ENCODE data around the gene TRIM56. TPM values are rescaled to one million over a fixed set of nuclear protein-coding genes. Genes with fewer than 3 reads are reported as not detected.
"Not testable (repeated sequence)": the region's sequence is repeated elsewhere in the genome, so short reads cannot be mapped to it uniquely, and the experiment has no call there.

Gene TRIM56
- total and polyA plus RNA-seq, 7 experiments from 2014 or later: 5.3 to 72.3 (median 49.7) TPM

DNA sequence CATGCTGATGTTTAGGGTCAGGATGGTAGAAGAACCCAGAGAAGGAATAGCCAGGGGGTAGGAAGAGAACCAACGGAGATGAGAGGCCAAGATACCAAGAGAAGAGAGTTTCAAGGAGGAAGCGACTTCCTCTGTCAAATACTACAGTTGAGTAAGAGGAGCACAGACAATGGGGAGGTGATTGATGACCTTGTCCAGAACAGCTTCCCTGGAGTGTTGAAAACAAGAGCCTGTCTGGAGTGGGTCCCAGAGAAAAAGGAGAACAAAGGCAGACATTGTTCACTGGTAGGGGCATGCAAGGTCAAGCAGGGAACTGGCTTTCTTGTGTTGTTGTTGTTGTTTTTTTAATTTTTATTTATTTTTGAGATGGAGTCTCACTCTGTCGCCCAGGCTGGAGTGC lies 9.6 kb upstream of the TRIM56 start:
- Histone ChIP-seq H3K9me3 (ENCODE audit: control insufficient read depth in 2 of 3, low read length in 3 of 3) (no peaks in the 10 kb centered on the region), H3K4me3 (ENCODE audit: low read length) (no peak overlapping the region), H3K36me3 (ENCODE audit: control insufficient read depth in 2 of 3, insufficient read depth in 3 of 3, low read length in 3 of 3) (no peaks in the 10 kb centered on the region), H3K4me1 (ENCODE audit: control insufficient read depth in 2 of 2, insufficient read depth in 2 of 2, low read length in 2 of 2) (no peaks in the 10 kb centered on the region), H3K27ac (ENCODE audit: low read depth, low read length) (no peak overlapping the region), H3K27me3 (ENCODE audit: control insufficient read depth in 2 of 2, insufficient read depth in 2 of 2, low read length in 2 of 2) (no peaks in the 10 kb centered on the region)
- no peaks in the 10 kb centered on the region for H3K36me3 Mint-ChIP-seq
- peak overlapping the region in 1 of 10 donors; percentile 31 for H3K4me3 Mint-ChIP-seq
- no peaks in the 10 kb centered on the region for H3K9me3 Mint-ChIP-seq
- peaks cover 0 to 9% (median 6%) of the 10 kb centered on the region in 7 donors for H3K4me1 Mint-ChIP-seq
- ChIA-PET CTCF (no interaction called here), POLR2A (no interaction called here)
- peaks cover 0 to 20% (median 7%) of the 10 kb centered on the region in 5 donors for H3K27me3 Mint-ChIP-seq
- ATAC-seq: no peak
- H3K27ac Mint-ChIP-seq: peak overlapping the region in 1 of 9 donors; percentile 56
- intact Hi-C loops (cut with micrococcal nuclease): loop anchor here in 1 of 2 donors (5.0 kb wide), 2 partner anchors 108 to 178 kb away; partner anchors contain the start of genes ACHE and MUC12
- no peak for DNase-seq

DNA sequence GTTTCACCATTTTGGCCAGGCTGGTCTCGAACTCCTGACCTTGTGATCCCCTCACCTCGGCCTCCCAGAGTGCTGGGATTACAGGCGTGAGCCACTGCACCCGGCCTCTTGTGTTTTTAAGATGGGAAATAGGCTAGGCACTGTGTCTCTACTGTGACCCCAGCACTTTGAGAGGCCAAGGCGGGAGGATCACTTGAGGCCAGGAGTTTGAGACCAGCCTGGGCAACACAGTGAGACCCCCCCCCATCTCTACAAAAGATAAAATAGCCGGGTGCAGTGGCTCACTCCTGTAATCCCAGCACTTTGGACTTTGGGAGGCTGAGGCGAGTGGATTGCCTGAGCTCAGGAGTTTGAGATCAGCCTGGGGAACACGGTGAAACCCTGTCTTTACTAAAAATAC lies 9.1 kb upstream of the TRIM56 start:
- H3K27me3 ChIP-seq (ENCODE audit: control insufficient read depth in 2 of 2, insufficient read depth in 2 of 2, low read length in 2 of 2); H3K4me1 ChIP-seq (ENCODE audit: control insufficient read depth in 2 of 2, insufficient read depth in 2 of 2, low read length in 2 of 2); H3K36me3 Mint-ChIP-seq; DNase-seq; H3K27ac Mint-ChIP-seq; H3K9me3 Mint-ChIP-seq; H3K9me3 ChIP-seq (ENCODE audit: control insufficient read depth in 2 of 3, low read length in 3 of 3); H3K27ac ChIP-seq (ENCODE audit: low read depth, low read length); ATAC-seq; H3K4me3 ChIP-seq (ENCODE audit: low read length); H3K4me3 Mint-ChIP-seq; H3K36me3 ChIP-seq (ENCODE audit: control insufficient read depth in 2 of 3, insufficient read depth in 3 of 3, low read length in 3 of 3); POLR2A ChIA-PET; H3K4me1 Mint-ChIP-seq: not testable (repeated sequence)
- H3K27me3 Mint-ChIP-seq: peaks cover 0 to 21% (median 7%) of the 10 kb centered on the region in 5 donors
- CTCF ChIA-PET: interaction anchor here (0.7 to 2.1 kb wide), 2 partner anchors 9 to 17 kb away, joined by 3 to 5 read pairs; partner anchors contain the start of gene TRIM56
- intact Hi-C loops (cut with micrococcal nuclease): loop anchor here in 1 of 2 donors (5.0 kb wide), 2 partner anchors 109 to 179 kb away; partner anchors contain the start of genes ACHE and MUC12

DNA sequence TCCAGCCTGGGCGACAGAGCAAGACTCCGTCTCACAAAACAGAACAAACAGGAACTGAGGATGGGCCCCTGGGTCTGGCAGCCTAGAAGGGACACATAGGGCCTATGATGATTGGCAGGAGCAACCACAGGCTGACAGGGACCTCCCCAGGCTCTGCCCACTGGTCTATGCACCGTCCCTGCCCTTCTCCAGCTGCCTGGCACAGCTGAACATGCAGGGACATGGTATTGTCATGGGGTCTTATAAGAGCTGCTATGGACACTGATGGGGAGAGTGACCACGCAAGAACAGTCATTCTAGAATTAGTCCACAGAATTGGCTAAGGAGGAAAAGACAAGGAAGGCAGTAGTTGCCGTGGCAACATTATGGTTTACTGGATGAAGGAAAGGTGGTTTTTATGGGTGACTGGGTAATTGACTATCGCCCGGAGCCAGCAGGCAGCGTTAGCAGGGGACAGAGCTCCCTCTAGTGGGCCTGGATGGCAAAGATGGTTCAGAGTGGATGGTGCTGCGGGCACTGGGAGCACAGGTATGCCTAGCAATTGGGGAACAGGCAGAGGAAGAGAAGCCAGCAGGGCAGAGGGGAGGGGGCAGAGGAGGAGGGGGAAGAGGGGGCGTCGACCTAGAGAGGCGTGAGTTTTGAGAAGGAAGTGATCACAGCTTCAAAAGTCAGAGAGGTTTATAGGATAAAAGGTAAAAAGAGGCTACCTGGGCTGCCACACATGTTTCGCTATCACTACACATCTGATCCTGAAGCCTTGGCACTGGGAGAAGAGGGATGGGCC lies 7.8 kb upstream of the TRIM56 start:
- Mint-ChIP-seq H3K4me3 (peak overlapping the region in 1 of 10 donors; percentile 5), H3K27me3 (peaks cover 0 to 26% (median 7%) of the 10 kb centered on the region in 5 donors), H3K36me3 (no peaks in the 10 kb centered on the region), H3K4me1 (peaks cover 0 to 9% (median 6%) of the 10 kb centered on the region in 7 donors), H3K27ac (peak overlapping the region in 1 of 9 donors; percentile 4), H3K9me3 (no peaks in the 10 kb centered on the region)
- H3K27ac ChIP-seq (ENCODE audit: low read depth, low read length): no peak overlapping the region
- H3K36me3 ChIP-seq (ENCODE audit: control insufficient read depth in 2 of 3, insufficient read depth in 3 of 3, low read length in 3 of 3): no peaks in the 10 kb centered on the region
- ChIA-PET POLR2A (interaction anchor here (0.5 to 0.6 kb wide), 2 partner anchors 648 to 1735 kb away, joined by 3 to 4 read pairs; no protein-coding TSS in a partner anchor), CTCF (interaction anchor here (2.1 kb wide), 1 partner anchor 8 kb away, joined by 5 read pairs; the partner anchor contains the start of gene TRIM56)
- H3K4me1 ChIP-seq (ENCODE audit: control insufficient read depth in 2 of 2, insufficient read depth in 2 of 2, low read length in 2 of 2): no peaks in the 10 kb centered on the region
- H3K9me3 ChIP-seq (ENCODE audit: control insufficient read depth in 2 of 3, low read length in 3 of 3): no peaks in the 10 kb centered on the region
- H3K27me3 ChIP-seq (ENCODE audit: control insufficient read depth in 2 of 2, insufficient read depth in 2 of 2, low read length in 2 of 2): no peaks in the 10 kb centered on the region
- intact Hi-C loops (cut with micrococcal nuclease): loop anchor here (1.0 to 5.0 kb wide), 6 partner anchors 8 to 182 kb away; partner anchors contain the start of genes ACHE (in 2 of the 2), MUC12 (in 1 of the 2) and TRIM56 (in 1 of the 2)
- DNase-seq: peak; percentile 66 to 83 (median 78)
- ATAC-seq: peak; percentile 99
- no peak overlapping the region for H3K4me3 ChIP-seq (ENCODE audit: low read length)

DNA sequence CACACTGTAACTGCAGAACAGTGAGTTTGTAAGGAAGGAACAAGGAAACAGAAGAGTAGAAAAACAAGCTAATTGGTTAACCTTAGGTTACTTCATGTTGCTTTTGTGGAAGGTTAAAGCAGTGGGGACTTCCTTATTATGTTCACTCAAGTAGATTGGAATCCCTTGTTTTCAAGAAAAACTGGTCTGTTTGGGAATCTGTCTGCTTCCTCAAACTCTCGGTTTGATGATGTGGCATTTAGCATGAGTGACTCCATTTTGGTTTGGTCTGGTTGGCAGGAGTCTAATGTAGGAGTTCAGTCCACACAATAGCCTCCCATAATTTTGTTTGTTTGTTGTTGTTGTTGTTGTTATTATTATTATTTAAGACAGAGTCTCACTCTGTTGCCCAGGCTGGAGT lies 3.8 kb upstream of the TRIM56 start:
- H3K9me3 Mint-ChIP-seq: no peaks in the 10 kb centered on the region
- Histone ChIP-seq H3K36me3 (ENCODE audit: control insufficient read depth in 2 of 3, insufficient read depth in 3 of 3, low read length in 3 of 3) (peaks cover 0 to 5% (median 0%) of the 10 kb centered on the region in 3 experiments), H3K9me3 (ENCODE audit: control insufficient read depth in 2 of 3, low read length in 3 of 3) (no peaks in the 10 kb centered on the region), H3K27ac (ENCODE audit: low read depth, low read length) (no peak overlapping the region), H3K4me3 (ENCODE audit: low read length) (no peak overlapping the region), H3K27me3 (ENCODE audit: control insufficient read depth in 2 of 2, insufficient read depth in 2 of 2, low read length in 2 of 2) (no peaks in the 10 kb centered on the region), H3K4me1 (ENCODE audit: control insufficient read depth in 2 of 2, insufficient read depth in 2 of 2, low read length in 2 of 2) (peaks cover under 1 to 9% of the 10 kb centered on the region in 2 donors)
- intact Hi-C loops (cut with micrococcal nuclease): no loop called here
- H3K36me3 Mint-ChIP-seq: peaks cover 0 to 6% (median 0%) of the 10 kb centered on the region in 5 donors
- H3K4me3 Mint-ChIP-seq: no peak overlapping the region
- DNase-seq (no peak), ATAC-seq (no peak)
- ChIA-PET CTCF (interaction anchor here (0.6 kb wide), 1 partner anchor 1058 kb away, joined by 3 read pairs; no protein-coding TSS in a partner anchor), POLR2A (interaction anchor here (1.0 kb wide), 1 partner anchor 9 kb away, joined by 4 read pairs; no protein-coding TSS in a partner anchor)
- H3K27me3 Mint-ChIP-seq: peaks cover 0 to 13% (median 0%) of the 10 kb centered on the region in 5 donors
- H3K4me1 Mint-ChIP-seq: peaks cover 9 to 26% (median 23%) of the 10 kb centered on the region in 7 donors
- no peak overlapping the region for H3K27ac Mint-ChIP-seq

DNA sequence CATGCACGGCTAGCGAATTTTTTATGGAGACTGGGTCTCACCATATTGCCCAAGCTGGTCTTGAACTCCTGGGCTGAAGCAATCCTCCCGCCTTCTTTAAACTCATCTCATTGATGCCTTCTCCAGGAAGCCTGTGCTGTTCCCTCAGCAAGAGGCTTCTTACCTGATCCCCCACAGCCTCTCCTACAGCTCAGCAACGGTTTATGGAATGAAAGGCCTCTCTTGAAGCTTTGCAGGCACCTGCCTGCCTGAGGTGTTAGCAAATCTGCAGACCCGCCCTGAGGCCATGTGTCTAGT lies 468 bp upstream of the TRIM56 start:
- Histone ChIP-seq H3K27ac (ENCODE audit: low read depth, low read length) (peak overlapping the region; percentile 97), H3K27me3 (ENCODE audit: control insufficient read depth in 2 of 2, insufficient read depth in 2 of 2, low read length in 2 of 2) (no peaks in the 10 kb centered on the region), H3K4me3 (ENCODE audit: low read length) (peak overlapping the region; percentile 100), H3K36me3 (ENCODE audit: control insufficient read depth in 2 of 3, insufficient read depth in 3 of 3, low read length in 3 of 3) (peaks cover 0 to 34% (median 12%) of the 10 kb centered on the region in 3 experiments), H3K9me3 (ENCODE audit: control insufficient read depth in 2 of 3, low read length in 3 of 3) (no peaks in the 10 kb centered on the region), H3K4me1 (ENCODE audit: control insufficient read depth in 2 of 2, insufficient read depth in 2 of 2, low read length in 2 of 2) (peaks cover 10 to 15% of the 10 kb centered on the region in 2 donors)
- CTCF ChIA-PET: interaction anchor here (0.6 to 1.5 kb wide), 4 partner anchors 8 to 1676 kb away, joined by 3 to 8 read pairs (median 4); partner anchors contain the start of genes BUD31, PDAP1 and UFSP1
- peak overlapping the region; percentile 91 to 100 (median 98) for H3K4me3 Mint-ChIP-seq
- H3K36me3 Mint-ChIP-seq: peaks cover 0 to 14% (median 0%) of the 10 kb centered on the region in 5 donors
- H3K27me3 Mint-ChIP-seq: peaks cover 0 to 6% (median 0%) of the 10 kb centered on the region in 5 donors
- POLR2A ChIA-PET: interaction anchor here (0.7 to 2.8 kb wide), 9 partner anchors 10 to 379 kb away, joined by 3 to 13 read pairs (median 4); partner anchors contain the start of genes POP7, SRRT and UFSP1
- intact Hi-C loops (cut with micrococcal nuclease): loop anchor here (1.0 to 5.0 kb wide), 7 partner anchors 8 to 378 kb away; partner anchors contain the start of genes POP7 (in 1 of the 2), SRRT (in 1 of the 2) and ZNHIT1 (in 1 of the 2)
- peaks cover 14 to 38% (median 26%) of the 10 kb centered on the region in 7 donors for H3K4me1 Mint-ChIP-seq
- DNase-seq (no peak), ATAC-seq (no peak)
- peak overlapping the region; percentile 93 to 100 (median 99) for H3K27ac Mint-ChIP-seq
- H3K9me3 Mint-ChIP-seq: no peaks in the 10 kb centered on the region

DNA sequence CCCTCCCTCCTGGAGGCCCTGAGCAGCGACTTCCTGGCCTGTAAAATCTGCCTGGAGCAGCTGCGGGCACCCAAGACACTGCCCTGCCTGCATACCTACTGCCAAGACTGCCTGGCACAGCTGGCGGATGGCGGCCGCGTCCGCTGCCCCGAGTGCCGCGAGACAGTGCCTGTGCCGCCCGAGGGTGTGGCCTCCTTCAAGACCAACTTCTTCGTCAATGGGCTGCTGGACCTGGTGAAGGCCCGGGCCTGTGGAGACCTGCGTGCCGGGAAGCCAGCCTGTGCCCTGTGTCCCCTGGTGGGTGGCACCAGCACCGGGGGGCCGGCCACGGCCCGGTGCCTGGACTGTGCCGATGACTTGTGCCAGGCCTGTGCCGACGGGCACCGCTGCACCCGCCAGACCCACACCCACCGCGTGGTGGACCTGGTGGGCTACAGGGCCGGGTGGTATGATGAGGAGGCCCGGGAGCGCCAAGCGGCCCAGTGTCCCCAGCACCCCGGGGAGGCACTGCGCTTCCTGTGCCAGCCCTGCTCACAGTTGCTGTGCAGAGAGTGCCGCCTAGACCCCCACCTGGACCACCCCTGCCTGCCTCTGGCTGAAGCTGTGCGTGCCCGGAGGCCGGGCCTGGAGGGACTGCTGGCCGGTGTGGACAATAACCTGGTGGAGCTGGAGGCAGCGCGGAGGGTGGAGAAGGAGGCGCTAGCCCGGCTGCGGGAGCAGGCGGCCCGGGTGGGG lies 2.2 kb downstream of the TRIM56 start:
- H3K4me1 Mint-ChIP-seq: peaks cover 23 to 52% (median 35%) of the 10 kb centered on the region in 7 donors
- Histone ChIP-seq H3K27ac (ENCODE audit: low read depth, low read length) (no peak overlapping the region), H3K4me3 (ENCODE audit: low read length) (no peak overlapping the region), H3K4me1 (ENCODE audit: control insufficient read depth in 2 of 2, insufficient read depth in 2 of 2, low read length in 2 of 2) (peaks cover 10 to 15% of the 10 kb centered on the region in 2 donors), H3K27me3 (ENCODE audit: control insufficient read depth in 2 of 2, insufficient read depth in 2 of 2, low read length in 2 of 2) (no peaks in the 10 kb centered on the region), H3K36me3 (ENCODE audit: control insufficient read depth in 2 of 3, insufficient read depth in 3 of 3, low read length in 3 of 3) (peaks cover 0 to 46% (median 12%) of the 10 kb centered on the region in 3 experiments), H3K9me3 (ENCODE audit: control insufficient read depth in 2 of 3, low read length in 3 of 3) (no peaks in the 10 kb centered on the region)
- H3K9me3 Mint-ChIP-seq: no peaks in the 10 kb centered on the region
- DNase-seq: no peak
- peak overlapping the region in 3 of 10 donors; percentile 91 to 98 (median 94) for H3K4me3 Mint-ChIP-seq
- no peak for ATAC-seq
- peak overlapping the region in 1 of 9 donors; percentile 73 for H3K27ac Mint-ChIP-seq
- POLR2A ChIA-PET: no interaction called here
- CTCF ChIA-PET: interaction anchor here (0.5 kb wide), 1 partner anchor 188 kb away, joined by 6 read pairs; no protein-coding TSS in a partner anchor
- intact Hi-C loops (cut with micrococcal nuclease): loop anchor here in 1 of 2 donors (5.0 kb wide), 1 partner anchor 50 kb away; no protein-coding TSS in a partner anchor
- peaks cover 0 to 22% (median 10%) of the 10 kb centered on the region in 5 donors for H3K36me3 Mint-ChIP-seq
- no peaks in the 10 kb centered on the region for H3K27me3 Mint-ChIP-seq
